Stimulated activated naive CD8-positive, alpha-beta T cell treated with anti-CD3 and anti-CD28 coated beads, Interleukin-15, Interleukin-2, amounts not matched to agents 100 ng/mL and 50 ng/mL, for 24 hours (primary cell): ENCODE data around the gene EIF5A.
"Not testable (repeated sequence)": the region's sequence is repeated elsewhere in the genome, so short reads cannot be mapped to it uniquely, and the experiment has no call there.

Source experiments
- H3K27ac Mint-ChIP-seq: one replicate; pipeline ENCODE4 v1.8.0; 2021; ENCODE audit warnings: mild to moderate bottlenecking, mixed read lengths
- H3K27me3 Mint-ChIP-seq: one replicate; pipeline ENCODE4 v1.8.0; 2021; ENCODE audit warnings: mixed read lengths
- H3K36me3 Mint-ChIP-seq: one replicate; pipeline ENCODE4 v1.8.0; 2021; ENCODE audit warnings: low read depth, mixed read lengths
- H3K4me1 Mint-ChIP-seq: one replicate; pipeline ENCODE4 v1.8.0; 2021; ENCODE audit warnings: low read depth, mixed read lengths
- H3K4me3 Mint-ChIP-seq: one replicate; pipeline ENCODE4 v1.8.0; 2021; ENCODE audit warnings: mild to moderate bottlenecking, mixed read lengths
- H3K9me3 Mint-ChIP-seq: one replicate; pipeline ENCODE4 v1.8.0; 2021; ENCODE audit warnings: mixed read lengths

Gene EIF5A

DNA sequence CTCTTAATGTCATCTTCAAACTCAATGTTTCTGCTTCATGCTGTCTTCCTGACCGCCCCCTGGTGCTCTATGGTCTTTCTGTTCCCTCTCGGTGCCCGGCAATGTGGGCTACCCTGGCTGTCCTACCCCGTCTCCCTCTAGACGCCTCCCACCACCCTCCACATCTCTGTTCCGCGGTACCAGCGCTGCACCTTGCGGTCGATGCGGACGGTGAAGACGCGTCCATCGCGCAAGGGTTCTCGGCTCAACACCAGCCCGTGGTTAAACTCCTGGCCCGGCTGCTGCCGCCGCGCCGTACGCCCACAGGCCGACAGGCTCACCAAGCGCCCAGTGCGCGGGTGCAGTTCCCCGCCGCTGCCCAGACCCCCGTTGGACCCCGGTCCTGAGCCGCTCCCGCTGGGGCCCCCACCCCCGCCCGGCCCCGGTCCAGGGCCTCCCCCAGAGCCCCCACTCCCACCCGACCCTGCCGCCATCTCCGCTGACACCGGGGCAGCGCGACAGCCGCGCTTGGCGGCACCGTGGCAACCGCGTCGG is 21.5 kb downstream of the EIF5A start, which contains the start of gene NEURL4:
NEURL4 (minus strand) TSS at position 496 of the 534 bp plus-strand sequence; CDS start at position 473, 23 bp downstream.
- no peaks in the 10 kb centered on the region for H3K27me3 Mint-ChIP-seq
- no peaks in the 10 kb centered on the region for H3K9me3 Mint-ChIP-seq
- H3K36me3 Mint-ChIP-seq = no peaks in the 10 kb centered on the region
- peak within 1 kb of the TSS; percentile 99 for H3K27ac Mint-ChIP-seq
- H3K4me3 Mint-ChIP-seq = peak within 1 kb of the TSS; percentile 92
- peaks cover 35% of the 10 kb centered on the region for H3K4me1 Mint-ChIP-seq

DNA sequence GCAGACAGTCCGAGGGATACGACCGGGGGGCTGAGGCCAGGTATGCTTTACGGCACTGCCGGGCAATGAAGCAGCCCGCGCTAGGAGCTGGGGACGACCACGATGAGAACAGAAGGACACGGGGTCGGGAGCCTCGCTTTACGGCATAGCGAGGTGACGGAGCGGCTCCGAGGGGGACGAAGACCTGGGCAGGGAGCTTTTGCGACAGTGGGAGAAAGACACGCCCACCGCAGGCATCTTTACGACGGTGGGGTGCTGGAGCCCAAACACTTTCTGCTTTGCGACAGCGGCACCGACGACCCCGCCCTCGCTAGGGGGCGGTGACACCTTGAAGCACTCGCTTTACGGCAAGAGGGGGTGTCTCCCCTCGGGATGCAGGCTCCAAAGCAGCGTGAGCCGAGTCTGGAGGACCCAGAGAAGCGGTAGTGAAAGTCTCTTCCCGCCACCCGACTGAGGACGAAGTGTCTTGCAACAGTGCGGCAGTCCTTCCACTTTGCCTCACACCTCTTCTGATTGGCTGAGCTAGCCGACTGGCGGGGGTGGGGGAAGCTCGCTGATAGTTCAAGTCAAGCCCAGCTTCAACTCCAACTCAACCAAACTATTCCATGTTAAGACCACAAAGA is 22.1 kb downstream of the EIF5A start:
- peak overlapping the region; percentile 99 for H3K27ac Mint-ChIP-seq
- no peaks in the 10 kb centered on the region for H3K9me3 Mint-ChIP-seq
- H3K27me3 Mint-ChIP-seq = no peaks in the 10 kb centered on the region
- H3K4me3 Mint-ChIP-seq = peak overlapping the region; percentile 92
- H3K36me3 Mint-ChIP-seq = no peaks in the 10 kb centered on the region
- H3K4me1 Mint-ChIP-seq = peaks cover 37% of the 10 kb centered on the region

DNA sequence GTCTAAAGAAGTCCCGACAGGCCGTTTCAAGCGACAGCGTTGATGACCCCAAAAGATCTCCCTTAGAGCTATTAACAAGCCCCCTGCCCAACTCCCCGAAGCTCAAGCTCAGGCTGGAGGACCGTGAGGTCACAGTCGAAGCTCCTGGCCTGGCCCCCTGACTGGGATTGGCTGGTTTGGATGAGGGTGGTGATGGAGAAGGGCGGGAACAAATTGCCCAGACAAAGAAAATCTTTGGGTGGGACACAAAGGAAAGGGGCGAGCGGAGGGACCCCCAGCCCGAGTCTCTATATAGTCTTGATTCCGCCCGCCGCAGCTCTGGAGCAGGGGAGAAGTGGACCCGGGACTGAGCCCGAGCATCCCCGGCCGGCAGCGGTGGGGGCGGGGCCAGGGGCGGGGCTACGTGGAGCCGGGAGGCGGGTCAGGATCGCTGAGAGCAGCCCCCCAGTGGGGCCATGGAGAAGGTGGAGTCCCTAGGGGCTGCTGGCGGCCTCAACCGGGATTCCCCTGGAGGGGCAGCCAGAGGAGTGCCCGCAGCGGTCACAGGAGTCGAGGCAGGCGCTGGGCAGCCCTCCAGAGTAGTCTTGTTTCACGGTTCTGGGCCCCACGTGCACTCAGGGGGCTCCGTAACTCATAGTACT is 22.7 kb downstream of the EIF5A start:
- Mint-ChIP-seq H3K4me1 (peaks cover 43% of the 10 kb centered on the region), H3K4me3 (peak overlapping the region; percentile 92), H3K36me3 (no peaks in the 10 kb centered on the region), H3K9me3 (no peaks in the 10 kb centered on the region), H3K27ac (peak overlapping the region; percentile 99), H3K27me3 (no peaks in the 10 kb centered on the region)

DNA sequence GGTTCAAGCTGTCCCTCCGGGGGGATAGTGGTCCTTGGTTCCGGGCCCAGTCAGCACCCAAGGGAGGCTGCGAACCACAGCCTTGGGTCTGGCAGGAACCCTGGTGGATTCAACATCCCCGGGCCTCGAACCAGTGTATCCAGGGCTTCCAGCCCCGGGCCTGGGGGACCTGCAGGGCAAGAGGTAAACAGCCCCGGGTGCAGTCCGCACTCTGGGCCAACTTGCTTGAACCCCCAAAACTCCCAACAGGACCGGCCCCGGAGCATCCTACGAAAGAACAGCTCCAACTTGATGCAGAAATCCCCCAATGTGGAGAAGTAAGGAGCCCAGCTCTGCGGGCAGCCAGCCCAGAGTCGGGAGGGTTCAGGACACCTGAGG is 23.2 kb downstream of the EIF5A start:
- no peaks in the 10 kb centered on the region for H3K9me3 Mint-ChIP-seq
- H3K36me3 Mint-ChIP-seq = no peaks in the 10 kb centered on the region
- H3K27ac Mint-ChIP-seq = no peak overlapping the region
- H3K4me1 Mint-ChIP-seq = peaks cover 48% of the 10 kb centered on the region
- peak overlapping the region; percentile 92 for H3K4me3 Mint-ChIP-seq
- no peaks in the 10 kb centered on the region for H3K27me3 Mint-ChIP-seq

- Mint-ChIP-seq H3K27me3 (no peaks in the 10 kb centered on the region), H3K4me1 (peaks cover 57% of the 10 kb centered on the region), H3K36me3 (peaks cover 2% of the 10 kb centered on the region), H3K9me3 (no peaks in the 10 kb centered on the region), H3K27ac (peak overlapping the region; percentile 73), H3K4me3 (no peak overlapping the region)
These were observed 24.7 kb downstream of the EIF5A start for GRCh38 chr17:7332111-7332510.

DNA sequence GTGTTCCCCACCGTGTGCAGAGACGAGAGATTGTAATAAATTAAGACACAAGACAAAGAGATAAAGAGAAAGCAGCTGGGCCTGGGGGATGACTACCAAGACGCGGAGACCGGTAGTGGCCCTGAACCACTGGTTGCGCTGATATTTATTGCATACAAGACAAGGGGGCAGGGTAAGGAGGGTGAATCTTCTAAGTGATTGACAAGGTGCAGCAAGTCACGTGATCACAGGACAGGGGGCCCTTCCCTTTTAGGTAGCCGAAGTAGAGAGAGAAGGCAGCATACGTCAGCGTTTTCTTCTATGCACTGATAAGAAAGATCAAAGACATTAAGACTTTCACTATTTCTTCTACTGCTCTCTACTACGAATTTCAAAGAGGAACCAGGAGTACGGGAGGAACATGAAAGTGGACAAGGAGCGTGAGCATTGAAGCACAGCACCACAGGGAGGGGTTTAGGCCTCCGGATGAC is 25.2 kb downstream of the EIF5A start:
- Mint-ChIP-seq H3K4me3 (peak overlapping the region; percentile 35), H3K27ac (peak overlapping the region; percentile 73), H3K4me1 (peaks cover 59% of the 10 kb centered on the region)
- H3K27me3 Mint-ChIP-seq, H3K9me3 Mint-ChIP-seq, H3K36me3 Mint-ChIP-seq: not testable (repeated sequence)

DNA sequence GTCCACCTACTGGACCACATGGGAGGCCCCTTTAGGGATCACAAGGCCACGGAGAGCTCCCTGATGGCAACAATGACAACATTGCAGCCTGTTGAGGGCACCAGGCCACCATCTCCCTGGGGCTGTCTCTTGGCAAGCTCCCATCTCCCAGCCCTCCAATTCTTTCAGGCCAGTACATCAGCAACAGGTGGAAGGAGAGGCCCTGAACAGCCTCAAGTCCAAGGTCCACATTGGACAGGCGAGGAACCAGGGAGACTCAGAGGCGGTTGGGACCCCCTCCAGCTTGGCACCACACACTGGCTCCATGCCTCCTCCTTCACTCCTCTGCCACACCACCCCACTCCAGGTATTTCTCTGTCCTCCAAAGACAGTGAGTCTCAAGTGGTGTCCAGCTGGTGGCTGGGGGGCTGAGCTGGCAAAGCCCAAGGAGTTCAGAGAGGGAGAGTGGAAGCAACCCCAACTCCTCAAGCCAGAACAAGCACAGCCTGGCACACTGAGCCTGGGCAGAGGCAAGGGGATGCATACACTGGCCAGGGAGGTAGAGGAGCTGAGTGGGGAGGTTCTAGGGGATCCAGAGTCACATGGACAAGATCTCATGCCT is 27.6 kb downstream of the EIF5A start:
- H3K36me3 Mint-ChIP-seq = peaks cover 18% of the 10 kb centered on the region
- peak overlapping the region; percentile 94 for H3K27ac Mint-ChIP-seq
- H3K9me3 Mint-ChIP-seq = no peaks in the 10 kb centered on the region
- H3K4me1 Mint-ChIP-seq = peaks cover 58% of the 10 kb centered on the region
- peak overlapping the region; percentile 93 for H3K4me3 Mint-ChIP-seq
- no peaks in the 10 kb centered on the region for H3K27me3 Mint-ChIP-seq

DNA sequence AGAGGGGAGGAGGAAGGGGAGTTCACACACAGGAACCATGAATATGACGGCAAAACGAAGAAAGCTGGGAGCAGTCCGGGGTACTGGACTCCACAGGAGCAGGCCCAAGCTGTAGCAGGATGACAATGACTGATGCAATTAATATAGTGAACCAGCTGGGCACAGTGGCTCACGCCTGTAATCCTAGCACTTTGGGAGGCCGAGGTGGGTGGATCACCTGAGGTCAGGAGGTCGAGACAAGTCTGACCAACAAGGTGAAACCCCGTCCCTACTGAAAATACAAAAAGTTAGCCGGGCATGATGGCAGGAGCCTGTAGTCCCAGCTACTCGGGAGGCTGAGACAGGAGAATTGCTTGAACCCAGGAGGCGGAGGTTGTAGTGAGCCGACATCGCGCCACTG is 28.3 kb downstream of the EIF5A start:
- Mint-ChIP-seq H3K4me3 (peak overlapping the region; percentile 93), H3K4me1 (peaks cover 58% of the 10 kb centered on the region), H3K36me3 (peaks cover 23% of the 10 kb centered on the region), H3K27ac (peak overlapping the region; percentile 94)
- not testable (repeated sequence) for H3K9me3 Mint-ChIP-seq, H3K27me3 Mint-ChIP-seq

DNA sequence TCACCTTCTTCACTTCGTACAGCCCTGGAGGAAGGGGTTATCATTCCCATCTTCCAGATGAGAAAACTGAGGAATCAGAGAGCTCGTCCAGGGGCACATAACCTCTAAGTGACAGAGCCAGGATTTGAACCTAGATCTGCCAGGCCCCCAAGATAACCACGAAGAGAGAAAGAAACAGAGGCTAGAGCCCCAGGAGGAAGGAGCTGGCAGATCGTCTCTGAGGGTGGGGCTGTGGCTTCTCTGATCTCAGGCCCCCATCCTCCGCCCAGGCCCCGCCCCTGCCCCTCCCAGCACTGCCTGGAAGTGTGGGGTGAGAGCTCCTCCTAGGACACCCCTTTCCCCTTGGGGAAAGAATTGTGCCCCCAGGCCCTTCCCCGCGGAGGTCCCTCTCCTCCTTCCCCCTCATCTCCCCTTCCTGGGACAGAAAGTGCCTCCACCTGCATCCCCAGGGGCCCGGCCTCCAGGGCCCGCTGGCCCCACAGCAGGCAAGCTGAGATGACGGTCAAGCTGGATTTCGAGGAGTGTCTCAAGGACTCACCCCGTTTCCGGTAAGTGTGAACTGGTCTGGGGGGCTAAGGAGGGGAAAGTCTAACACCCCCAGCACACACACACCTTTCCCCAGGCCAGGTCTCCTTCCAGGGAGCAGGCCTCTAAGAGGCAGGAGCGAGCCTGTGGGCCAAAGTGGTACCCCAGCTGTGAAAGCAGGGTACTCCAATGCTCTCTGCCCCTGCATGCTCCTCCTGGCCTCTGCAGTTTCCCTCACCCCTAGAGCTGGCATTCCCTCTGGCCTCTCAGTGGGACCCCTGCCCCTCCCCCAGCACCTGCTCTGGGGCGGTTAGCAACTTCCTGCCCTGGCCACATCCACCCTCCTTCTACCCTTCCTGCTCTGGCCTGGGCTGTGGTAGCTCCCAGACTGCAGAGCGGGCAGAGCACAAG is 29.1 kb downstream of the EIF5A start, which contains the start of gene ACAP1:
ACAP1 (plus strand) TSS at position 290 of the 936 bp plus-strand sequence; CDS start at position 496, 206 bp downstream.
- no peaks in the 10 kb centered on the region for H3K27me3 Mint-ChIP-seq
- peak within 1 kb of the TSS; percentile 94 for H3K27ac Mint-ChIP-seq
- no peaks in the 10 kb centered on the region for H3K9me3 Mint-ChIP-seq
- H3K36me3 Mint-ChIP-seq = peaks cover 26% of the 10 kb centered on the region
- H3K4me1 Mint-ChIP-seq = peaks cover 55% of the 10 kb centered on the region
- peak within 1 kb of the TSS; percentile 93 for H3K4me3 Mint-ChIP-seq

- not testable (repeated sequence) for H3K9me3 Mint-ChIP-seq, H3K27me3 Mint-ChIP-seq
- peak overlapping the region; percentile 88 for H3K27ac Mint-ChIP-seq
- H3K4me3 Mint-ChIP-seq = peak overlapping the region; percentile 93
- peaks cover 50% of the 10 kb centered on the region for H3K4me1 Mint-ChIP-seq
- peaks cover 35% of the 10 kb centered on the region for H3K36me3 Mint-ChIP-seq
These were observed 30.2 kb downstream of the EIF5A start for GRCh38 chr17:7337600-7337999.

GRCh38 chr17:7340179-7340578 is 32.8 kb downstream of the EIF5A start:
- peak overlapping the region; percentile 8 for H3K27ac Mint-ChIP-seq
- H3K27me3 Mint-ChIP-seq = no peaks in the 10 kb centered on the region
- H3K4me1 Mint-ChIP-seq = peaks cover 42% of the 10 kb centered on the region
- H3K4me3 Mint-ChIP-seq = no peak overlapping the region
- H3K36me3 Mint-ChIP-seq = peaks cover 40% of the 10 kb centered on the region
- no peaks in the 10 kb centered on the region for H3K9me3 Mint-ChIP-seq

GRCh38 chr17:7341842-7342241 is 34.4 kb downstream of the EIF5A start:
- Mint-ChIP-seq H3K9me3 (no peaks in the 10 kb centered on the region), H3K36me3 (peaks cover 49% of the 10 kb centered on the region), H3K27me3 (no peaks in the 10 kb centered on the region), H3K4me1 (peaks cover 31% of the 10 kb centered on the region), H3K27ac (no peak overlapping the region), H3K4me3 (no peak overlapping the region)

- Mint-ChIP-seq H3K27ac (peak overlapping the region; percentile 17), H3K36me3 (peaks cover 45% of the 10 kb centered on the region)
These were observed 35.8 kb downstream of the EIF5A start for GRCh38 chr17:7343250-7343649.

More at GRCh38 chr17:7343250-7343649, 35.8 kb downstream of the EIF5A start:
- Mint-ChIP-seq H3K4me1 (peaks cover 19% of the 10 kb centered on the region), H3K4me3 (no peak overlapping the region), H3K27me3 (no peaks in the 10 kb centered on the region), H3K9me3 (no peaks in the 10 kb centered on the region)
